PC-9 (cell line): ENCODE measurements around the gene PLA2G15. TPM values are rescaled to one million over a fixed set of nuclear protein-coding genes. Genes with fewer than 3 reads are reported as not detected.

Experiments
- BruUV-seq: library from RNA; stranded (reverse); fragments of 400-500 nt; replicated peaks from 2 replicates; lab custom pipeline; 2021; lab: Mats Ljungman, UMichigan
- CTCF ChIA-PET: fragments of 300-600 bp; sonication (Branson Sonifier 250); formaldehyde crosslinking; loops from one replicate; lab custom pipeline; 2022; ENCODE audit warnings: antibody characterized with exemption; lab: Charles Lee
- POLR2A ChIA-PET: fragments of 300-600 bp; sonication (Branson Sonifier 250); formaldehyde crosslinking; loops from one replicate; lab custom pipeline; 2022; ENCODE audit warnings: antibody characterized with exemption; ENCODE audit not compliant: unreplicated experiment; lab: Charles Lee
- DNase-seq, 2 experiments: peaks; one replicate each; pipeline versions ENCODE4 v3.0.0 to v3.0.0-alpha.2; 2015 to 2022; ENCODE audit warnings: mixed read lengths in 1 of 2
- H2AFZ ChIP-seq: fragments of 200-600 bp; sonication (generic); 2 replicates; pipeline ENCODE4 v1.8.1; 2017; ENCODE audit warnings: antibody characterized with exemption
- H3F3A ChIP-seq: fragments of 200-600 bp; sonication (generic); 2 replicates; pipeline ENCODE4 v1.8.1; 2017; ENCODE audit warnings: antibody characterized with exemption, mild to moderate bottlenecking, low read depth; ENCODE audit not compliant: insufficient read depth
- H3K27ac ChIP-seq: fragments of 200-600 bp; sonication (generic); 2 replicates; pipeline ENCODE4 v1.6.1; 2016; ENCODE audit warnings: mixed run types
- H3K27me3 ChIP-seq: fragments of 200-600 bp; sonication (generic); 2 replicates; pipeline ENCODE4 v1.6.1; 2016; ENCODE audit warnings: low read depth, mixed run types; ENCODE audit not compliant: insufficient read depth
- H3K36me3 ChIP-seq: fragments of 200-600 bp; sonication (generic); 2 replicates; pipeline ENCODE4 v1.6.1; 2016; ENCODE audit warnings: low read depth, mixed run types
- H3K4me1 ChIP-seq: fragments of 200-600 bp; sonication (generic); replicated peaks from 2 replicates; pipeline ENCODE4 v1.6.1; 2016; ENCODE audit warnings: mixed run types; ENCODE audit not compliant: insufficient read depth
- H3K4me2 ChIP-seq: fragments of 200-600 bp; sonication (generic); 2 replicates; pipeline ENCODE4 v1.6.1; 2017; ENCODE audit warnings: mixed run types
- H3K4me3 ChIP-seq: fragments of 200-600 bp; sonication (generic); 2 replicates; pipeline ENCODE4 v1.6.1; 2016; ENCODE audit warnings: mixed run types
- H3K79me2 ChIP-seq: fragments of 200-600 bp; sonication (generic); 2 replicates; pipeline ENCODE4 v1.6.1; 2017; ENCODE audit warnings: low read depth, mixed run types
- H3K9me2 ChIP-seq: fragments of 200-600 bp; sonication (generic); 2 replicates; pipeline ENCODE4 v1.8.1; 2017; ENCODE audit warnings: mild to moderate bottlenecking; ENCODE audit not compliant: insufficient read depth
- H3K9me3 ChIP-seq: fragments of 200-600 bp; sonication (generic); 2 replicates; pipeline ENCODE4 v1.8.1; 2016; ENCODE audit warnings: low read depth; ENCODE audit not compliant: insufficient read depth
- H4K20me1 ChIP-seq: fragments of 200-600 bp; sonication (generic); 2 replicates; pipeline ENCODE4 v1.8.1; 2017; ENCODE audit not compliant: insufficient read depth
- CTCF ChIP-seq: fragments of 200-600 bp; sonication (generic); conservative IDR thresholded peaks from 2 replicates; pipeline ENCODE4 v1.6.1; 2017; ENCODE audit warnings: mixed run types, antibody characterized with exemption, mild to moderate bottlenecking, moderate library complexity
- EZH2 ChIP-seq: fragments of 200-600 bp; sonication (generic); IDR thresholded peaks from 2 replicates; pipeline ENCODE4 v1.8.0; 2017; ENCODE audit warnings: antibody characterized with exemption, low read depth
- intact Hi-C: fragments of 100-400 bp; cut with micrococcal nuclease; formaldehyde crosslinking; loops from one replicate; pipeline ENCODE4 v1.10.0; 2022; ENCODE audit not compliant: unreplicated experiment
- total RNA-seq: library from RNA; stranded (reverse); gene quantifications from 2 replicates; pipeline ENCODE4 v1.2.3, GENCODE V29; 2021

Gene PLA2G15
- total RNA-seq, 1 experiment from 2014 or later: 14.0 TPM

- DNase-seq: no peak
- Histone ChIP-seq H3K9me3 (no peaks in the 10 kb centered on the region), H3K79me2 (peaks cover 34% of the 10 kb centered on the region), H2AFZ (no peak overlapping the region), H3K36me3 (peaks cover 12% of the 10 kb centered on the region), H3K4me3 (no peak overlapping the region), H3K4me1 (peaks cover 13% of the 10 kb centered on the region), H3F3A (peaks cover 52% of the 10 kb centered on the region), H3K4me2 (no peak overlapping the region), H3K27ac (no peak overlapping the region), H3K9me2 (no peaks in the 10 kb centered on the region), H4K20me1 (peaks cover 43% of the 10 kb centered on the region), H3K27me3 (no peaks in the 10 kb centered on the region)
- TF ChIP-seq CTCF: no peak
- TF ChIP-seq EZH2: no peak
- no TSS peak for BruUV-seq
- CTCF ChIA-PET: no interaction called here
- POLR2A ChIA-PET: no interaction called here
- intact Hi-C loops: loop anchor here (5.0 to 10.0 kb wide), 3 partner anchors 294 to 987 kb away; partner anchors contain the start of genes FHOD1, PSMB10 and SLC9A5
Observed at GRCh38 chr16:68231384-68232136, 13.6 kb upstream of the PLA2G15 start.

DNA sequence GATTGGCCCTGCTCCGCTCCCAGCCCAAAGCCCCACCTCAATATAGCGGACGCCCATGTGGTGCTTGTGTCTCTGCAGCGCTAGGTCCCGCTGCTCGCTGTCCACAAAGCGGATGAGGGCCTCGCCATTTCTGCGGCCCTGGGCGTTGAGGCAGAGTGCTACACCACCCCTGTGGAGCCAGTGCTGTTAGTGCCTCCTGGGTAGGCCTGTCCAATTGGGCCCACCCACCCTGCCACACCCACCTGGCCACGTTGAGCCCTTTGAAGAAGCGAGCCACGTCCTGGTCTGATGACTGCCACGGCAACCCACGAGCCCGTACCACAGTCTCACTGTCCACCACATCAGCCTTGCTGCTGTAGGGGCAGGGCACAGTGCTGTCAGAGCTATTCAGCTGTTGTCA, 12.8 kb upstream of the PLA2G15 start:
- peaks cover 34% of the 10 kb centered on the region for H3K79me2 ChIP-seq
- intact Hi-C loops: loop anchor here (5.0 to 10.0 kb wide), 3 partner anchors 295 to 988 kb away; partner anchors contain the start of genes FHOD1, PSMB10 and SLC9A5

More for the DNA sequence above, 12.8 kb upstream of the PLA2G15 start:
- no TSS peak for BruUV-seq
- Histone ChIP-seq H3F3A (peaks cover 44% of the 10 kb centered on the region), H2AFZ (no peak overlapping the region), H3K4me1 (peaks cover 13% of the 10 kb centered on the region), H3K36me3 (peaks cover 12% of the 10 kb centered on the region), H4K20me1 (peaks cover 43% of the 10 kb centered on the region), H3K27me3 (no peaks in the 10 kb centered on the region), H3K9me3 (no peaks in the 10 kb centered on the region), H3K4me2 (no peak overlapping the region), H3K9me2 (no peaks in the 10 kb centered on the region), H3K4me3 (no peak overlapping the region), H3K27ac (no peak overlapping the region)
- ChIA-PET CTCF (no interaction called here), POLR2A (no interaction called here)
- no peak for DNase-seq
- no peak for TF ChIP-seq CTCF
- no peak for TF ChIP-seq EZH2
